GM21576 (cell line): Measurements from ENCODE around the gene C3orf52.

Experiments used
- ATAC-seq: cut with Tn5 transposase; IDR thresholded peaks from one replicate; pipeline ENCODE4 v1.9.1; 2021; ENCODE audit warnings: mild to moderate bottlenecking, moderate library complexity; ENCODE audit not compliant: unreplicated experiment

The C3orf52 gene

DNA sequence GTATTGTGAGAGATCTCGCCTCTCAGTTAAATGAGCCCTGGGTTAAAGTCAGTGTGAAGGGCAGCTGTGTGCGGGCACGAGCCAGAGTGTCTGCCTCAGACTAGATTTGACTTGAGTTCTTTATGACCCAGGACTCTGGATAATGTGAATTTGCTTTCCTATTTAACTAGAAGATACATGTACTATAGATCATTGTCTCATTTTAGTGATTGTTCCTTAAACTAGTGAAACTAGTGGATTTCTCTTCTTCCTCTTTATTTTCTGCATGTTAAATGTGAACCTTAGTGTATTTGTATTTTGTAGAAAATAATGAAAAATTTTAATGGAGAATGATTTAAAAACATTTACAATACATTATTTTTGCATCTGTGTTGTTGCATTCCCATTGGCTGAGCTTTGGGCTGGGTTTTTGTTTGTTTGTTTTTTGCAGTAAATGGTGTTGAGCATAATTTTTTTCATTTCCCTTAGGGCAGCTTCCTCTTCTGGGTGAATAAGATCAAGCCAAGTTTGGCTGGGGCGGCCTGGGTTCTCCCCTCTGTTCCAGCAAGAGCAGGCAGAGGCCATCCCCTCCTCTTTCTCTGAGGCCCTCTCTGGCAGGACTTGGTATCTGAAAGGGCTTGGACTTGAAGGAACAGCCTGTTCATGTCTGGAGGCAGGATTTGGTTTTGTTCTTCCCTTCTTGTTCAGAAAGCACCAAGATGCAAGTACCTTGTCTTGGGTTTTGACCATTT is 31.8 kb downstream of the C3orf52 start:
- ATAC-seq: peak; percentile 26

DNA sequence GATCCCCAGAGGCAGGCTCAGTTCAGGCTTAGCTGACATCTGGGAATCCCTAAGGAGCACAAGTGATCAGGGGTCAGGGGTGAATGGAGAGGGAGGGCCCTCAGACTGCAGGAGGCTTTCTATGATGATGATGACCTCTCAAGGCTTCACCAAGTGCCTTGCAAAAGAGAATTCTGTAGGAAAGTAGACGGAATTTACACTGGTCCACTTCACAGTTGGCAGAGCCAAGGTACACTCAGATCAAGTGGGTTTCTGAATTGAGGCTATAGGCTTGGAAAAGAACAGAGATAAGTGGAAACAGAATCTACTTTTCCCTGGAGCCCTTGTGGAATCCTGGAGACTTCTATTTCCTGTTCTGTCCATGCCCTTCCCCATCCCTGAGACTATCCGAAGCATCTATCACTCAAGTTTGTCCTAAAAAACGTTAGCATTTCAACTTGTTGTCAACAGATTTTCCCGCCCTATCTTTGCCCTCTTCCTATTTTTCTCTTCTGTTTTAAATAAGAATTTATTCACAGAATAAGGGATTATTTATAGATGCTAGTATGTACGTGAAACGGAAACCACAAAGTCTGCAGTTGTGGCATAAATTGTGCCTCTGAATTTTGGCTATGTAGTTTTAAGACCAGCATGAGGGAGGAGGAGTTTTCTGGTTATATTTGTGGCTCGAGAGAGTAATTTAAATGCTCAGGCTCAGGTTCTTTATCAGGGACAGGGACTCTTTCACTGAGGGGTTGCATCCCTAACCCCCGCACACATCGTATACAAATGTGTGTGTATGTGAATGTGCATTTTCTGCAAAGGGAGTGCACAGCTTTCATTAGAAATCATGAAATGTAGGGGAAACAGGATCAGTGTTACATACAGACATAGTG is 34.0 kb downstream of the C3orf52 start:
- ATAC-seq: peak; percentile 28

DNA sequence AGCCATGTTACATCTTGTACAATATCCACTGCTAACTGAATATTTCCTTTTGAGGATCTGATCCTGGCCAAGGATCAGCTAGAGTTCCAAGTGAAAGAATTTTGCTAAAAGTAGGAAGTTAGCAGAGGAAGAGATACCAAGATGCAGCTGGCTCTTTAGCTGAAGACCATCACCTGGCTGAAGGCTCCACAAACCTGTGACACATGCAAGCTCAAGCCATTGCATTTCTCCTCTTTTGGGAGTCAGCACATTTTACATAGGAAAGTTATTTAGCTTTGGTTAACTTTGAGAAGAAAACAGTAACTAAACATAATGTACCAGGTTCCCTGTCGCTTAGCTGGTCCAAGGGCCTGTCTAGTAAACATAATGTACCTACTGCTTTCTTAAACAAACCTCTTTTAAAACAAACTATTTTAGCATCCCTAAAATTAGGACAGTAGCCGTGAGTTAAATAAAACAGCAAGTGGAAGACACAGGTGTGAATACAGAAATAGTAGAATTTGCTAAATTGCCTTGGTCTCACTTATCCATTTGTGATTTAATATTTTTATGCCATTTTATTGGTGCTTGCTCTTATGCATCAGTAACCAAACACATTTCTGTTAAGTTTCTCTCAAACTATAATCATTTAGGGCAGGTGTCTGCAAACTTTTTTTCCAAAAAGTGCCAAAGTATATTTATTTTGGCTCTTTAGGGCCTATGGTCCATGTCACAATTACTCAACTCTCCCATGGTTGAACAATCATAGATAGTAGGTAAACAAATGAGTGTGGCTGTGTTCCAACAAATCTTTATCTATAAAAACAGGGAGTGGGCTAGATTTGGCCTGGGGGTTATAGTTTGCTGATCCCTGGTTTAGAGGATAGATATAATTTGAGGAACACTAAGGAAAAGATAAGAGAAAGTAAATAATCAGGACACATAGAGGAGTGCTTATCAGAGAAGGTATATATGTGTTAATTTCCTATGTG is 35.7 kb downstream of the C3orf52 start:
- ATAC-seq: no peak

DNA sequence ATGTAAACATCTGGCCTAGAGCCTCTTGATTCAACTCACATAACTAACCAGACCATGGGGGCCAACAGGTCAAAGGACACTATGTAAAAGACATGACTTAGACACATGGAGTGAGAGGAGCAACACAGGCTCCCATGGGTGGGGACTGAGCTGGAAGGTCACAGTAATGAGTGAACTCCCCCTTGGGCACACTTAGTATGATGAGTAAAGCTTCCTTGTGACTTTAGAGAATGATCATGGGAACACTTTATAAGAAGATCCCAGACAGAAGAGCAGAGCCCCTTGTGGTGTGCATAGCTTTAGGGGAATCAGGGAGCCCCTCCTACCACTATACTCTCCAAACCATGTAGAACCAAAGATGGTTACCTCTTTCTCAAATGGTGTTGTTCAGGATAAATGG is 36.7 kb downstream of the C3orf52 start:
- no peak for ATAC-seq

DNA sequence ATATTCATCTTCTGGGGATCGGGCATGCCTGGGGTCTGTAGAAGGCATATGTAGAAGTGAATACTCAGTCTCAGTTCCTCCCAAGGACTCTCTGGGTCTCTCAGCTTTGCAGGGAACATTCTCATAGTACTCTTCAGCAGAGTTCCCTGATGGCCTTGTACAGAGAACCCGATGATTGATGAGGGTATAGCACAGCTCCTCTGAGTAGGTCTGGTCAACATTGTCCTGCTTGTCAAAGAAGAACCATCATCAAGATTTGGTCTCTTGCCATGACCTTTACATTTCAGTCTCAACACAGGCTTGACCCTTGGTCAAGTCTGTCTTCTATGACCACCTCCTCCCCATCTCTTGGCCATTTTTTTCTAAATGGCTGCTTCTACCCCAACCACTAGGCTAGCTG is 37.4 kb downstream of the C3orf52 start:
- no peak for ATAC-seq

DNA sequence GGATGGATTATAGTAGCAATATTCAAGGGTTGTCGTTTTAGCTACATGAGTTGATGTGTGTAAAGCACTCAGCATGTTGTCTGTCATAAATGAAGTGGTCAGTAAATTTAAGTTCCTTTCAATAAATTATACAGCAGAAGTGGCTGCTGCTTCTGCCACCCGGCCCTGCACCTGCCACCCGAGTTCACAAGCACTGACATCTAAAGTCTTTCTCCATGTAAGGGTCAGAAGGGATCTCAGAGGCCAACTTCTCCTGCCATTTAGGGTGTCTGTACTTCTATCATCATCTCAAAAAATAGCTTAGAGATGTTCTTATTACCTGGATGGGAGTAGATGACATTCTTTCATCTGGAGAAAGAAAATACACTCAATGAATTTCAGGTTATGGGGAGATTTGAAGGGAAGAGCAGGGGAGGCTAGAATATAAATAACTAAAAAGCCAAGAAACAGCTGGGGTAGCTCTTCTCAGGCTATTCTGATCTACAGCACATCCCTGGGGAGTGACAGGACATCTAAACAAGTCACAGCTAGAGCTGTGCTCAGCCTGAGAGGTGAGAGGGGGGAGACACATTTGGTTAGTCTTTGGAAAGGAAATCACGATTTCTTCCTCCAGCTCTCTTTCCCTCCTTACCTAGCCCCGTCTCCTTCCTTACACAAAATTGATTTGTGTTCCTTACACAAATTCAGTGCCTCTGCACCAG is 38.9 kb downstream of the C3orf52 start:
- no peak for ATAC-seq

DNA sequence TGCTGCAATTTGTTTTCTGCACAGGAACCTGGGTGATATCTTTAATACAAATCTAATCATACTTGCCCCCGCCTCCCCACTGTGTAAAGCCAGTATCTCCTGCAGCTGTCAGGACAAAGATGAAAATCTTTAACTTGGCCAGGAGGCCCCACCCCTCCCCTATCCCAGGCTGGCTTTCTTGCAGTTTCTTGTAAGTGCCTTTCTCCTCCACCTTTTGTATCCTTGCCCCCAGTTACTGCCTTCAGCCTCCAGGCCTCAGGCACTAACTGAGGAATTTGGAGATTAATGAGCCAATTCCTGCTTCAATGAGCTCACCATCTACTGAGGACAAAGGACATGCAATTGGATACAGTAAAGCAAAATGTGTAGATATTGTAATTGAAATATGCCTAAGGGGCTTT is 40.3 kb downstream of the C3orf52 start:
- no peak for ATAC-seq

DNA sequence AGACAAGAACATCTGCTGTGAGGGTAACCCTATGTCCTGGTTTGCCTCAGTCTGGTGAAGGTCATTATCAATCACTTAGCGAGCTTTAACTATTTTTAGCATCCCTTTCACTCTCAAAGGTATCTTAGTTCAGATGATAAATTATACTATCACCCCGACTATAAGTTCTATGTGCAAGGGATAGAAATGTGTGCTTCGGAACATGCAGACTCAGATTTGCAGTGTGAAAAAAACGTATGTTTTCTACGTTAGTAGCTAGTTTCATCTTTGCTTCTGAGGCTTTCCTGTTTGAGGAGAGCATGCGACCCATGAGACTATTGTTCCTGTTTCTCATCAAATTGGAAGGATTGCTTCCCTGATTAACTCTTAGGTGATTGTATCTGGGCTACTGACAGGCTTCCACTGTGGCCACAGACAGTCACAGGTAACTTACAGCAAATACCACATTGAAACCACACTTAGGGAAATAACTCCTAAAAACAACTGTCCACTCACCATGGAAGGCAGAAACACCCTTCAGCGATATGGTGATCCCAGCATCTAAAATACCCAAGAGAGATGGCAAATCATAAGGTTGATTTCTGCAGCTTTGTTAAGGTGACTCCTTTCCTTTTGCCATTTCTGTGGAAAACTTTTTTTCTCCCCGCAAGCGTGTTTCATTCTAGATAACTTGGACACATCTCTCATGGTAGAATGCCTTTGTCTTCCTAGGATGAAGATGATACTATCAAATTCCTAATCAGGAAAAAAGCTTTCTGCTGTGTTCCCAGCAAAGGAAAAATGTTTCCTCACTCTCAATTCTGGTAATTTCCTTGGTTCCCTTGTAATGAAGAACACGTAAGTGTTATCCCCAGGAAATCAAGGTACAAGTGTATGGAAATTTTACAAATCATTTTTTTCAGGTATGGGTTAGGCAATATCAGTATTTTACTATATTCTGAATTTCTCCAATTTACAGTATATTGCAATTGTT is 41.6 kb downstream of the C3orf52 start:
- peak; percentile 25 for ATAC-seq

DNA sequence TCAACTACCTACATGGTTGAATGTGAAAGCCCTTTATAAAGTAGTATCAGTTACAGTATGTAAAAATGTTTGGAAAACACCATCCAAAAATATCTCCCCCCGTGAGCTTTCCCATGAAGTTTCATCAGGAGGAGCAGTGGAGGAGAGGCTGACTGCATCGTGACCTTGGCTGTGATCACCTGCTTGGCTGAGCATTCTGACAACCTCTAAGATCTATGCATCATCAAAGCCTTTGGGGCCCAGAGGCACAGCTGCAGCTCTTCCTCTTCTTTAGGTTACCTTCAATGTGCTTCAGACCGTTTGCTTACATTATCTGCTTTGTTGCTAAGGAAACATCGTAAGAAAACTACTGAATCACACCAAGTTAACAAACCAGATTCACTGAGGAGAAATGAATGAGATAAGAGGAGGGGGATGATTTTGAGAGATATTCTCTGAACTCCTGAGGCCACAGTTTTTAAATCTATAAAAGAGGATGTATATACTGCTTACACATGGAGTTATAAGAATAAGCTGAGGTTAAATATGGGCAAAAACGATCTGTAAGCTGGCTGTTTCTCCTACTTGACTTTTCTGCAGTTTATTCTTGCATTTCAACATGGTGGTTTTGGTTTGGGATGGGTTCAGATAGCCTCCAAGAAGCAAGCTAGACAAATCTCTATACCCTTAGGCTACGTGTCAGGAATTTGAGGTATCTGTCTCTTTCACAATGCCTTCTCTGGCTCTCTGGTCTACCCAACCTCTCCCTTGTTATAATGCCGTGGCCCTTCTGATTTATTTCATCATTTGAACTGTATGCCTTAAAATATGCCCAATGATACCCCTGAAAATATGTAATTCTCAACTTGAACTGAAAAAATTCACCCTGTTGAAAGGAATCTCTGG is 42.9 kb downstream of the C3orf52 start:
- peak; percentile 45 for ATAC-seq

DNA sequence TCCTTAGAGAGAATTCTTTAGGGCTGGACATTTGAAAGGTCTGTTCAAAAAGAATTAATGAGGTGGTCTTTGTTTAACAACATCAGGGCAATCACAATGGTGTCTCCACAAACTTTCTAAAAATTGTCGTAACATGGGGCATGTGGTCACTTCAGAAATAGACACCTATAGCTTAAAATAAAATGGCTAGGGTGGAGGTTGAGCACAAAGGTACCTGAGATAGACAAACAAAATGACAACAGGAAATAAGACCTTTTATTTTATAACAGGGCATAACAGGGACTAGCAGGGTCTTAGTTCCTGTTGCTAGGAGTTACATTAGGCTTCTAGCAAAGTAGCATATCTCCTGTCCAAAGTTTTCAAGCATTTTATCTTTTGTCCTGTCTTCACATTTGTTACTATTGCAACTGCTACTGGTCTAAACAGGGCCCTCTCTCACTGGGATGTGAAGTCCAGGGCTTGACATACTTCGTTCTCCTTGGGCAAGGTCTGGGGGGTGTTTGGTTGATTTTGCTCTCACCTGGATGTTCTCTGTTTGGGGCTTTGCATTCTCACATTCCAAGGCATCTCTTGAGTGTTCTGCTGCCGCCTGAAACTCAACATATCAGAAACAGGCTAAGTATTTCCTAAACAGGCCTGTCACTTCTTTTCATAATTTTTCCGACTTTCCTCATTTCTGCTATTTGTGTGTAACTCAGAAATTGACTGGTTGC is 43.9 kb downstream of the C3orf52 start:
- no peak for ATAC-seq

DNA sequence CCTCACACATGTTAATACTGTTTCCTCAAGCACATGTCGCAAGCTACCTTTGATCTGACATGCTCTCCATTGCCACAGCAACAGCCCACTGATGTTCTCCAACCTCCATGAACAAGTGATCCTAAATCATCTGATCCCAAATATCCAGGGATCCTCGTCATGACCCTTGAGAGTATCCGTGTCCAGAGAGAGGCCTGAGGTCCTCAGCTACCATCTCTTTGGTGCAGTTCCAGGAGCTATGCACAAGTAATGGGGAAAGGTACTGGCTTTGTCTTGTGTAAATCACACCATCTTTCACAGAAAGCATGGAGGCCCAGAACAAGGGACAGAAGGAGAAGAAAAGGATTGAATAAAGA is 44.4 kb downstream of the C3orf52 start:
- no peak for ATAC-seq

DNA sequence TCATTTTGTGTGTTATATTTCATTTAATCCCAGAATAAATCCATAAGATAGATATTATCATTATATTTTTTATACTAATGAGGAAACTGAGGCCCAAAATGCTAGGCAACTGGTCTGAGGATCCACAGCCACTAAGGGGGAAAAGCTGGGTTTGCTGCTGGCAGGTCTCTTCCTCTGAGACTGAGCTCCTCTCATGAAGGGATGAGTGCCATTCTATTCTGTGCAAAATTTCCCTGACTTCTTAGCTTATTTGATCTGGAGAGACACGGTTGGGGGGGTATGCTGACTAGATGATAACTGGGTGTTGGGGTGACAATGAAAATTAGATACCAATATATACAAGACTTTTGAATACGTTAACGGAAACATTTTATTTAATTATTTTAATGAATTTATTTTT is 44.9 kb downstream of the C3orf52 start:
- ATAC-seq: no peak

DNA sequence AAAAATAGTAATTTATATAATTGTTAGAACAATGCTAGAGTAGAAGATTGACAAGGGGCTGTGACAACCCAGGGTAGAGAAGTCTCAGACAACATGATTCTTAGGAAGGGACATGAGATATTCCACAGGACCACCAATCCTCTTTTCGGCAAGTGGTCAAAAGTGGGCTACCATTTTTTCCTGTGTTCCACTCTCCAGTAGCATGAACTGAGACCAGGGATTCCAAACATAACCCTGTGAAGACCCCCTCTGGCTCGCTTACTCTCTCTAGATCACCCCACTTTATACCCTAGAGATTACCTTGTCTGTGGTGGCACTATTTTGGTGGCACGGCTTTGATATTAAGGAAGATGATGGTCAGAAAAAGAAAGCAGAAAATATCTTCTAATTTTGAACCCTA is 45.9 kb downstream of the C3orf52 start:
- ATAC-seq: no peak

DNA sequence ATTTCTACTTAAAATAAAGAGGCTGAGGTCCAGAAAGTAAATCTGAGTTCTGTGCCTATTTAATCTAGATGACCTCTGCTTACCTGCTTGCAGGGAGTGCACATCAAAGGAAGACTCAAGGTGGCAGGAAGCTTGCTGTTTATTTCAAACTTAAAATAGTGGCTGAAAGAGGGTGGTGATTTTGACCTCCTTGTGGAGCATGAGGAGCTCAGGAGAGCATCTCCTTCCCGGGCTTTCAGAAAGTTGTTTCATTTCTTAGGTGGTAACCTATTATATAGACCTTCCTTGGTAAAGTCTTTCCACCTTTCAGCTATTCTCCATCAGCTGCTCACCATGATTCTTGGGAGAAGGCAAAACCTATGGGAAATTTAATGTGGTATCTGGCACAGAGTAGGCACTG is 46.4 kb downstream of the C3orf52 start:
- no peak for ATAC-seq

DNA sequence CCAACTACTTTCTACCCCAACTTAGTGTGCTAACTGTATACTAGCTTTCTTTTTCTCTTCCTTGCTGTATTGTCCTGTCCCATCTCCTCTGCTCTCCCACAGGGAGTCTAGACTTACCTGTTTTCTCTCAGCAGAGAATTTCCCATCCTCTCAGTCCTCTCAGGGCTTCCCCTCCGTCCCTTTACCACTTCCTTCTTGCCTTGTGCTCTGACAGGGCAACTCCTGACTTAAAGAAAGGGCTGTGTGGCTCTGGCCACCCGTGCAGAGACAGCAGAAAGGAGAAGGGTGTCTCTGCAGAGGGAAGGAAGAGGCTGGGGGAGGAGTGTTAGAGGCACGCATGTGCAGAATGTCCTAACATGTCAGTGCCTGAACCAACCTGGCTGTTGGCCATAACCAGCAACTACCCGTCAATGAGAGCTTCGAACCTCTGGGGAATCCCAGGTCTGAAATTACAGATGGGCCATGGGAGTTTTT is 46.8 kb downstream of the C3orf52 start, which contains the start of gene GCSAM:
GCSAM (minus strand) TSS at position 274 of the 474 bp plus-strand sequence; CDS start at position 146, 128 bp downstream.
- peak; percentile 74 for ATAC-seq

DNA sequence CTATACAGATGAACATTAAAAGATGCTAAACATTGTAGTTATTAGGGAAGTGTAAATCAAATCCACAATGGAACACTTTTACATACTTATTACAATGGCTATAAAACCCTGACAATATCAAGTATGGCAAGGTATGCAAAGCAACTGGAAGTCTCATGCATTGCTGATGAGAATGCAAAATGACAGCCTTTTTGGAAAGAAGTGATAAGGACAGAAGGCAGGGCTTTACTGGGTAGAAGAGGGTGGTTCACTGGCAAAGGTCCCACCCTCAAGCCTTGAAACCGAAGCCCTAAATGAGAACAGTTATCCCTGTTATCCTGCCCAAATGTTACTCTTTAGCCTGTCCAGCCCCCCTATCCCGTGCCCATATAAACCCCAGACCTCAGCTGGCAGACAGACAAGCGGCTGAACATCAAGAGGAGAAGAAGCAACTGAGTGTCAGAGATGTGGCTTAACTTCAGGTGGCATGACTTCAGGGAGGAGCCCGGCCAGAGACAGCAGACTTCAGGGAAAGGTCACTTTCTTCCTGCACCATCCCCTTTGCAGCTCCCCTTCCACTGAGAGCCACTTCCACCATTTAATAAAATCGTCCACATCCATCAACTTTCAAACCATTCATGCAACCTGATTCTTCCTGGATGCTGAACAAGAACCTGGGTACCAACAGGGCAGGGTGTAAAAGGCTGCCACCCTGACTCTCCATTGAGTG is 47.6 kb downstream of the C3orf52 start:
- ATAC-seq: no peak
